ENCODE measurements around the gene PCSK2.

PCSK2 gene

DNA sequence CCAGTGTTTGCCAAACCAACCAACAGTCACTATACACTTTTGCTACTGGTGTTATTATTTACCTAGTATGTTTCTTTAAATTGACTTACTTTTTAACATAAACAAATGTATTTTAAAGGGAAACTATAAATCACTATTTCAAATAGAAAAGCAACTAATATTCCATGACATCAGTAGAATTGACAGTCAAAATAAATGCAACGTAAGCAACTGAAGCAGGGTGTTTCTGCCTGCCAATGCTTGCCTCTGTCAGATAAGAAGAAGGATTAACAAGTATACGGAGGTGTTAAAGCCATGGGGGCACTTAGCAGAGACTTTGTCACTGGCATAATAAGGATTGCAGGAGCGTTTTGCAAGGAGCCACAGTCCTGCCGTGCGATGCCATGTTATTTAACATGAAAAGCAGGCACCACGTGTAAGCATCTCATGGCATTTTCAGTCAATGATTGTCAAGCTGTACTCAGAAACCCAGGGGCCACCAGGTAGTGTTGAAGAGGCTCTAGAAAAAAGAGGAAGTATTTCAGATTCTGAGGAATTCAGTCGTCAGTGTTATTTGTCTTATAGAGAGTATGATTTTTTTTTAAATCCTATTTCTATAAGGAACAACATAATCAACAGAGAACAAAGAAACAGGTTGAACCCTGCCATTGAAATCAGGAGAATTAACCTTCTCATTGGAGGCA, 172.6 kb downstream of the PCSK2 start:
- DNase-seq (ENCODE audit: low read depth) = no peak

DNA sequence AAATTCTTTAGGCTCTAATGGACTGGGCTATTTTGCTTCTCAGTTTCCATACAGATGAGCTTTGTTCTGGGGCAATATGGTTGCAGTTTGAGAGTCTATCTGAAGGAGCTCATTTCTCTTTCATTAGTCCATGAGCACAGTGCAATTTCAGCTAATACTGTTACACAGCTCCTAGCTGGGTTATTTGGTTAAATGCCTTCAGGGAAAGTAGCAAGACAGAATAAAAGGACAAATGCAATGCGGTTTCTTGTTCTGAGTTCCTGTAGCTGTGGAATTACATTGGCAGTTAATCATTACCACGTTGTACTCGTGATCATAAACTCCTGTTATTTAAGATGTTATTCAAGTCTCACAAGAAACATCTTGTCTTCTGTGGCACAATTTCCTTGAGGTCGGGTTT, 176.6 kb downstream of the PCSK2 start:
- no peak for DNase-seq (ENCODE audit: low read depth)

- no peak for DNase-seq (ENCODE audit: low read depth)
Observed at GRCh38 chr20:17406051-17406590, 179.3 kb downstream of the PCSK2 start.

DNA sequence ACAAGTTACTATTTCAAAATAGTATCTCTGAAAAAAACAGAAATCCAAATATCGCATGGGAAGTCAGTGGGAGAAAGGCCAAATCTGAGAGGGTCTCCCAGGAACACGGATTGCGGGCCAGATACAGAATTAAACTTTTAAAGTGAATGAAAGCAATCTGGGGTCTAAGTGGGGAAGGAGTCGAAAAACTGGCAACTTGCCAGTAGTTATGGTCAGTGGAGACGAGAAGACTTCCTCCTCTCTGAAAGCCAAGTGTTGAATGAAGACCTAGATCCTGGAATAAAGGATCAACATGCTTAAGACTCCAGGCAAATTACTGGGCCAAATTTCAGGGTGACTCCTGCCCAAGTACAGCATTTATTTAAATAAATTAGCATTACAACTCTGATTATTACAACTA, 180.7 kb downstream of the PCSK2 start:
- DNase-seq (ENCODE audit: low read depth) = no peak

DNA sequence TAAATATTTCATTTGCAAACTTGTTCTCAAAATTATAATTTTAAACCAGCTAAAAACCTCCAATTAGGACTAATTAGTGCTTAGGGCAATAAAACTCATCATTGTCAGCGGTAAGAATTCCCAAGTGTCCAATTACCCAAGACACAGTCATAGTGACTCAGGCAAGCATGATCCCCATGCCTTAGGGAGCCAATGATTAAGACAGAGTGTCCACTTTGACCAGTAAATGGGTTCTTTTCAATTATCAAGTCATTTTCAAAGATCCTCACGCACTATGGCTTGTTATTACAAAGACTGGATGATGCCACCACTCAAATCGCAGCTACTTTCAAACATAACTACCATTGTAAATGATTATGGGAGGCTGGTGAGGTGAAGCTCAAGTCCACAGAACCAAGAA, 190.4 kb downstream of the PCSK2 start:
- no peak for DNase-seq (ENCODE audit: low read depth)

GRCh38 chr20:17418737-17419136, 191.9 kb downstream of the PCSK2 start:
- no peak for DNase-seq (ENCODE audit: low read depth)

GRCh38 chr20:17419479-17420041, 192.7 kb downstream of the PCSK2 start:
- DNase-seq (ENCODE audit: low read depth) = no peak

DNA sequence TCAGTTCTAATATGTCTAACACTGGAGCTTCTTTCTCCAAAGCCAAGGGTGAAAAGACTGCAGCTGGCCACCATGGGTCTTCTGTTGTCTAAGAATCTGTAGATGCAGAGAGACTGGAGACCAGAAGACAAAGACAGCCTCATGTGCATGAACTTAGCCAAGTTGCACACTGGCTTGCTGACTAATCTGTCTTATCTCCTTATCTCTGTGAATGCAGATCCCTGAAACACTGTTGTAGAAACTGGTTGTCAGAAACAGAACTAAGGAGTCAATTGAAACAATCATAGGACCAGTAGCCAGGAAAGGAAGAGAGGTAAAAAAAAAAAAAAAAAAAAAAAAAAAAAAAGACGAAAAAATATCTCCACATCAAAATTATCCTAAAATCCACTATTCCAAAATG, 194.7 kb downstream of the PCSK2 start:
- DNase-seq (ENCODE audit: low read depth) = no peak

GRCh38 chr20:17423782-17424181, 196.9 kb downstream of the PCSK2 start:
- DNase-seq (ENCODE audit: low read depth) = no peak

DNA sequence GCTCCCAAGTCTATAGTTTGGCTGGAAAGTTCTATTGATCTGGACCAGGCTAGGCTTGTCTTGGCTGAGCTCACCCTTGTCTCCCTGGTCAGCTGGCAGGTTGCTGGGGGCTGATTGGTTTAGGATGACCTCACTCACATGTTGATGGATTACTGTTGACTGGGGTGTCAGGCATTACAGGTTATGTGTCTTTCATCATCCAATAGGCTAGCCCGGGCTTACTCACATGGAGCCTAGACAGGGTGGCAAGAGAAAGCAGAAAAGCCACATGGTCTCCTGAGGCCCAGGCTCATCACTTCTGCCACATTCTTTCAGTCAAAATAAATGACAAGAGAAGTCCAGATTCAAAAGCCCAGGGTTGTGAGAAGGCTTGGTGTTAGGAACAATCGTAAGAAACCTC, 200.8 kb downstream of the PCSK2 start:
- DNase-seq (ENCODE audit: low read depth) = no peak

DNA sequence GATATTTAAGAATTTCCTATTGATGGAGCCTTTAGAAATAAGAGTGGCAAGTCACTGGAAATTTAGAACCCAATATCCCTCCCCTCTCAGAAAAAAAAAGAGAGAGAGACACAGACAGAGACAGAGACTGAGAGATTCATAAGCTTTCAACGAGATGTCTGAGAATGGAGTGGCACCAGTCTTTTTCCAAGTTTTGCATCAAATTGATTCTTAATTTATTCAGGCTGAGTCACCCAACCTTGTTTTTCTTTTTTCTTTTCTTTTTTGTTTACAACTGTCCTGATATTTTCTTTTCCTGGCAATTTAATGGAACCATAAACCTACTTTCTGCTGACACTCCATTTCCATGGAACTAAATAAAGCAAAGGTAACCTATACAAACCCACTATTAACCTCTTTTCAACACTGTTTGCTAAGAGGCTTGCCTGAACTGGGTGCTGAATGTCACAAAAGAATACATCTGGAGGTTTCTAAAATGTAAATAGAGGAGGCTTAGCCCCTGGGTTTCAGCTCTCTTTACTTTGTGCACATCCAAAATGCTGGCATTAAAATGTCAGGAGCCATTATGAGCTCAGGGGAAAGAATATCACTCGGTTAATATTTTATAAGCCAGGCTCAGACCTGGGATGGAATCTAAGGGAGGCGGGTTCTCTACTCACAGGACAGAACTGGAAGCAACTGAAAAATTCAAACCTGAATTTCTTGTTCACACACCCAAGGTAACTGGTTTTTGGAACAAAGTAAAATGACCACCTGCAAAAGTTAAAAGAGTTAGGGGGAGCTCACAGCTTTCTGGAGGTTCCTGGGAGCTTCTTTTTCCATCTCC, 203.5 kb downstream of the PCSK2 start:
- DNase-seq (ENCODE audit: low read depth) = no peak

GRCh38 chr20:17431621-17432364, 205.0 kb downstream of the PCSK2 start:
- peak; percentile 26 for DNase-seq (ENCODE audit: low read depth)

DNA sequence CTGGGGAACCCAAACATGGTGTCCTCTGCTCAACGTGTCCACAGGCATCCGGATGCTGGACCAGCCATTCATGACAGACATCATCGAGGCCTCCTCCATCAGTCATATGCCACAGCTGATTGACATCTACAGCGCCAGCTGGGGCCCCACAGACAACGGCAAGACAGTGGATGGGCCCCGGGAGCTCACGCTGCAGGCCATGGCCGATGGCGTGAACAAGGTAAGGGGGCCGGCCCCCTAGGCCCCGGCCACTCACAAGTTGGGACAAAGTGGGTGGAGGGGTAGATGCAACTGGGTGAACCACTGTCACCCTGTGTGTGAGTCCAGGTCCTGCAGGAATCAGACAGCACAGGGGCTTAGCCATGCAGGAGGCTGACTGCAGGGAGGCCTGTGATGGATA, 209.8 kb downstream of the PCSK2 start:
- DNase-seq (ENCODE audit: low read depth) = no peak

- no peak for DNase-seq (ENCODE audit: low read depth)
Observed at GRCh38 chr20:17437251-17437650, 210.4 kb downstream of the PCSK2 start.

DNA sequence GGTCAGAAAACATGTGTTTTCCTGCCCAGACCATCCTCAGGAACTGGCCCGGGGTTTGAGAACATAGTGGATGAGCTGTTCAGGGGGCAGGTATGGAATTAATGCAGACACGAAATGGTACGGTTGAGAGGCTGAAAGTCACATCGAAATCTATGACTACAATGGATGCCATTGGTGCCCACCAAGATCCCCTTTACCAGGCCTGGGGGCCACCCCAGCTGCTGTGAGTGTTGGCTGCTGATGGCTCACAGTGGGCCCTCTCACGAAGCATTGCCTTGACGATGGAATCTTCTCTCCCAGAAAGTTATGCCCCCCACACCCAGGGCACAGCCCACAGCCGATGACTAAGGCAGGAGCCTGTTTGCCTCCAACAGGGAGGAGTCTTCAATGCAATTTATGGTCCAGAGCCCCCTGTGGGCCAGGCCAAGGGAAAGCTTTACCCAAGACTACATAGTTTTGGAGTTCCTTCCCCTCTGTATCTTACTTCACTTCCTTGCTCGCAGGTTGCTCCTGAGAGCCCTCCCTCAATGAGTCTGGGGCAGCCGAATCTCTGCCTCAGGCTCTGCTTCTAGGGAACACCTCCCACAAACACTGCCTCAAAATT, 211.7 kb downstream of the PCSK2 start:
- DNase-seq (ENCODE audit: low read depth) = no peak

GRCh38 chr20:17439616-17440296, 212.9 kb downstream of the PCSK2 start:
- no peak for DNase-seq (ENCODE audit: low read depth)

DNA sequence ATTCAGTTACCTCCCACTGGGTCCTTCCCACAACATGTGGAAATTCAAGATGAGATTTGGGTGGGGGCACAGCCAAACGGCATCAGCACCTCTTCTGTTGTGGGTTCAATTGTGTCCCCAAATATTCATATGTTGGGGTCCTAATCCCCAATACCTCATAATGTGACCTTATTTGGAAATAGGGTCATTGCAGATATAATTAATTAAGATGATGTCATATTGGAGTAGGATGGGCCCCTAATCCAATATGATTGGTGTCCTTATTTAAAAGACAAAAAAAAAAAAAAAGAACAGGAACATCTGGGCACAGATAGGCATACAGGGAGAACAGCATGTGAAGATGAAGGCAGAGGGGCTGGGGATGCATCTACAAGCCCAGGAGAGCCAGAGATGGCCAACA, 214.9 kb downstream of the PCSK2 start:
- DNase-seq (ENCODE audit: low read depth) = no peak

DNA sequence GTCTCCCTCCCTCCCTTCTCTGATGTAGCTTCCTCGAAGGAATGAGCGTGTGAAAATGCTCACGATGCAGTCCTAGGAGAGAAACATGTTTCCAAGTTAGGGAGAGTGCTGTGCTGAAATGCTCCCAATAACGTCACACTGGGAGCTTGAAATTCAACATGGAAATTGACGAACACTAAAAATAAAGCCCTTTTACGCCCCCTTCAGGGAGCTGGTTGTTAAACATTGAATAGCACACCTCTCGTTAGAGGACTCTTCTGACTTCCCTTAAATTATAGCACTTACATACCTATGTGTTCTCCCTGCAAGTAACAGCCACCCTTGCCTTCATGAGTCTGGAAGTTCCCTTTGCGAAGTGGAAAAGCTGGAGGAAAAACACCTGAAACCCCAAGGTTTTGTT, 215.7 kb downstream of the PCSK2 start:
- DNase-seq (ENCODE audit: low read depth) = no peak

GRCh38 chr20:17443131-17443858, 216.5 kb downstream of the PCSK2 start:
- no peak for DNase-seq (ENCODE audit: low read depth)

- no peak for DNase-seq (ENCODE audit: low read depth)
Observed at GRCh38 chr20:17444091-17444490, 217.3 kb downstream of the PCSK2 start.

DNA sequence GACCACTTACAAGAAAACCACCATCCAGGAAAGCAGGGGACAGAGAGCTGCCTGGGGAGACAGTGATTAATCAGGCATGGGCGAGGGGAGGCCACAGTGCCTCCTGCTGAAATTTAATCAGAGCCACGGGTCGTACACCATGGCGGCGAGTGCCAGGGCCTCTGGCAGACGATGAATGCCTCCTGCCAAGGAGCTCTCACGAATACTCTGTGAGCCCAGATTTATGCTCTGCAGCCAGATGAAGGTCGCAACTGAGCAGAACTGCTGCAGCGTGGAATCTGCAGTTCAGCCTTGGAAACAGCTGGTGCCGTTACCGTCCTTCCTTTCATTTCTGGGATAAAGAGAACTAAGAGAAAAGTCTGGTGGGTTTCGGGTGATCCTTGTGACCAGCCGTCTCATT, 218.7 kb downstream of the PCSK2 start:
- no peak for DNase-seq (ENCODE audit: low read depth)

Data from activated T-cell treated with anti-CD3 and anti-CD28 coated beads for 24 hours (primary cell).